ENCODE measurements around the gene CAPN10.

CAPN10 gene

DNA sequence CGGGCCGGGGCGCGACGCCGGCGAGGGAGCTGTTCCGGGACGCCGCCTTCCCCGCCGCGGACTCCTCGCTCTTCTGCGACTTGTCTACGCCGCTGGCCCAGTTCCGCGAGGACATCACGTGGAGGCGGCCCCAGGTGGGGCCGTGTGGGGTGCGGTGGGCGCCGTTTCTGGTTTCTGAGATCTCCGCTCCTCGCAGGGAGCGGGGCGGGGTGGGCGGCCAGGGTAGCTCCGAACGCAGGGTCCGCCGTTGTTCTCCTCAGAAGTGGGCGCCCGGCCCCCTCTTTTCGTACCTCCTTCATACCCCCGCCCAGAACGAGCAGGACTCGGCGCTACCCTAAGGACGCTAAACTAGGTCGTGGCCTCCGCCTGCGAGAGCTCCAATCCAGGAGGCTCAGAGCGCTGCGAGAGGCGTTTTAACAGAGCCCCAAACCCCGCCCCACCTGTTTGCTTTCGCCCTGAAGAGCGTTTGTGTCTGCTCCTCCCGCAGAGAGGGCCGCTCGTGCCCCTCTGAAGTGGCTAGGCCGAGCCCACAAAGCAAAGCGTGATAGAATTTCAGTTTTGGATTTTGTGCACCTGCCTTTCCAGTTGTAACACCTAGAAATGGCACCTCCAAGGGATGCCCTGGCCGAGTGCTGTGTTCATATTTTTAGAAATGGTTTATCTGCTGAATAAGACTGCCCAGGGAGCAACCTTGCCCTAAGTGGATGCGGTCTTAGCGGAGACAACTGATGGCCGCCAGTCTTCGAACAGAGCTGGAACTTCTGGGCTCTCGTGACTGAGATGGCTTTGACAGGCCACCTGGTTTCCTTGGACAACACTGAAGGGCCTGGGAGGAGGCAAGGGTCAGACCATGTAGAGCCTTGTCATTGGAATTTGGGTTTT, 626 bp downstream of the CAPN10 start:
- TF ChIP-seq CREB1 (IDR thresholded peaks at IDR 0.05; ENCODE audit: low read depth) = no peak
- TF ChIP-seq, protein P1, sequence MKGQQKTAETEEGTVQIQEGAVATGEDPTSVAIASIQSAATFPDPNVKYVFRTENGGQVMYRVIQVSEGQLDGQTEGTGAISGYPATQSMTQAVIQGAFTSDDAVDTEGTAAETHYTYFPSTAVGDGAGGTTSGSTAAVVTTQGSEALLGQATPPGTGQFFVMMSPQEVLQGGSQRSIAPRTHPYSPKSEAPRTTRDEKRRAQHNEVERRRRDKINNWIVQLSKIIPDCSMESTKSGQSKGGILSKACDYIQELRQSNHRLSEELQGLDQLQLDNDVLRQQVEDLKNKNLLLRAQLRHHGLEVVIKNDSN (IDR thresholded peaks at IDR 0.05) = peak; percentile 55; the same call in 1 of the 2 replicates
- TF ChIP-seq, protein P2, sequence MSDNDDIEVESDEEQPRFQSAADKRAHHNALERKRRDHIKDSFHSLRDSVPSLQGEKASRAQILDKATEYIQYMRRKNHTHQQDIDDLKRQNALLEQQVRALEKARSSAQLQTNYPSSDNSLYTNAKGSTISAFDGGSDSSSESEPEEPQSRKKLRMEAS (IDR thresholded peaks at IDR 0.05) = peak; percentile 44; the same call in 1 of the 2 replicates

DNA sequence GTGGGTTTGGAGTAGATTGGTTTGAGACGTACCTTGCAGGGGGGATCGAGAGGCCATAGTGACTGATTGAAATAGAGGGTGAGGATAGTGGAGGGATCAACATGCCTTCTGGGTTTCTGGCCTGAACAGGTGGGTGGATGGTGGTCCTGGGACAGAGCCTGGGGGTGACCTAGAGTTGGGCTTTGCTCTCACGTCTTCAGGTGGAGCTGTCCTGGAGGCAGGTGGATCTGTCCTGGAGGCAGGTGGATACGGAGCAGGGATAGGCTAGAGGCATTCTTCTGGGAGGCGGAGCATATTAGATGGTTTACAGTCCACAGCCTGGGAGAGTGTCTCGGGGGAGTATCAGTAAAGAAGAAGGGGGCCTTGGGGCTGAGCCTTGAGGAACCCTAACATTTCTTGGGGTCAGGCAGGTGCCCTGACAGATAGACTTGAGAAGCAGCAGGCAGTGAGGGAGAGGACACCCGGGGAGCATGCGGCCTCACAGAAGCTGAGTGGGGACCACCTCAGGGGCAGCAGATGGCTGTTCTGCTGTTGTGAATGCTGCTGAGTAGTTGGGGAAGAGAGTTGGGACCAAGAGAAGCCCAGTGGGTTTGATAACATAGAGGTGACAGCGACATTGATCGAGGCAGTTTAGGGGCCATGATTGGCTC, 1.6 kb downstream of the CAPN10 start:
- no peak for TF ChIP-seq ZBTB7A (IDR thresholded peaks at IDR 0.05; ENCODE audit: low read depth)
- no peak for TF ChIP-seq TAF1 (IDR thresholded peaks at IDR 0.05; ENCODE audit: low read depth)
- TF ChIP-seq NFIC (IDR thresholded peaks at IDR 0.05) = no peak
- TF ChIP-seq, protein P3, sequence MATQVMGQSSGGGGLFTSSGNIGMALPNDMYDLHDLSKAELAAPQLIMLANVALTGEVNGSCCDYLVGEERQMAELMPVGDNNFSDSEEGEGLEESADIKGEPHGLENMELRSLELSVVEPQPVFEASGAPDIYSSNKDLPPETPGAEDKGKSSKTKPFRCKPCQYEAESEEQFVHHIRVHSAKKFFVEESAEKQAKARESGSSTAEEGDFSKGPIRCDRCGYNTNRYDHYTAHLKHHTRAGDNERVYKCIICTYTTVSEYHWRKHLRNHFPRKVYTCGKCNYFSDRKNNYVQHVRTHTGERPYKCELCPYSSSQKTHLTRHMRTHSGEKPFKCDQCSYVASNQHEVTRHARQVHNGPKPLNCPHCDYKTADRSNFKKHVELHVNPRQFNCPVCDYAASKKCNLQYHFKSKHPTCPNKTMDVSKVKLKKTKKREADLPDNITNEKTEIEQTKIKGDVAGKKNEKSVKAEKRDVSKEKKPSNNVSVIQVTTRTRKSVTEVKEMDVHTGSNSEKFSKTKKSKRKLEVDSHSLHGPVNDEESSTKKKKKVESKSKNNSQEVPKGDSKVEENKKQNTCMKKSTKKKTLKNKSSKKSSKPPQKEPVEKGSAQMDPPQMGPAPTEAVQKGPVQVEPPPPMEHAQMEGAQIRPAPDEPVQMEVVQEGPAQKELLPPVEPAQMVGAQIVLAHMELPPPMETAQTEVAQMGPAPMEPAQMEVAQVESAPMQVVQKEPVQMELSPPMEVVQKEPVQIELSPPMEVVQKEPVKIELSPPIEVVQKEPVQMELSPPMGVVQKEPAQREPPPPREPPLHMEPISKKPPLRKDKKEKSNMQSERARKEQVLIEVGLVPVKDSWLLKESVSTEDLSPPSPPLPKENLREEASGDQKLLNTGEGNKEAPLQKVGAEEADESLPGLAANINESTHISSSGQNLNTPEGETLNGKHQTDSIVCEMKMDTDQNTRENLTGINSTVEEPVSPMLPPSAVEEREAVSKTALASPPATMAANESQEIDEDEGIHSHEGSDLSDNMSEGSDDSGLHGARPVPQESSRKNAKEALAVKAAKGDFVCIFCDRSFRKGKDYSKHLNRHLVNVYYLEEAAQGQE (IDR thresholded peaks at IDR 0.05; ENCODE audit: low read depth) = no peak
- TF ChIP-seq RAD21 (IDR thresholded peaks at IDR 0.05; ENCODE audit: low read depth) = no peak
- no peak for TF ChIP-seq EP300 (IDR thresholded peaks at IDR 0.05; ENCODE audit: borderline replicate concordance)
- no peak for TF ChIP-seq FOXM1 (IDR thresholded peaks at IDR 0.05; ENCODE audit: borderline replicate concordance, low read depth)
- no peak for TF ChIP-seq TEAD4 (IDR thresholded peaks at IDR 0.05)
- TF ChIP-seq EGR1 (IDR thresholded peaks at IDR 0.05) = no peak
- TF ChIP-seq, protein P1 (IDR thresholded peaks at IDR 0.05) = no peak

DNA sequence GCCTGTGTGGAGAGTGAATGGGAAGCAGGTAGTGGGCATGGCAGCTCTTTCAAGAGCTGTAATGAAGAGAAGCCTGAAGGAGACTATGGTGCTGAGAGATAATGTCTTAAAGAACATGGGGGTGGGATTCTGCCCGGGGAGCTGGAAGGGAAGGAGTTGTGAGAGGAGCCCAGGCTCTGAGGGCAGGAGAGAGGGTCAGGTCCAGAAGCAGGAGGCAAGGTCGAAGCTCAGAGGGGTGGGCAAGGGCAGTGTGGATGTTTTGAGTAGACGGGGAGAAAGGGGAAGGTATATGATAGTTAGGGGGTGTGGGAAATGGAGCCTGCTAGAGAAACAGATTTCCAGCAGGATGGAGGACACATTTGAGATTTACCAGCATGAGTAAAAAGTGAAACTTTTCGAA, 2.1 kb downstream of the CAPN10 start:
- TF ChIP-seq YY1 (IDR thresholded peaks at IDR 0.05; ENCODE audit: low read depth) = no peak

DNA sequence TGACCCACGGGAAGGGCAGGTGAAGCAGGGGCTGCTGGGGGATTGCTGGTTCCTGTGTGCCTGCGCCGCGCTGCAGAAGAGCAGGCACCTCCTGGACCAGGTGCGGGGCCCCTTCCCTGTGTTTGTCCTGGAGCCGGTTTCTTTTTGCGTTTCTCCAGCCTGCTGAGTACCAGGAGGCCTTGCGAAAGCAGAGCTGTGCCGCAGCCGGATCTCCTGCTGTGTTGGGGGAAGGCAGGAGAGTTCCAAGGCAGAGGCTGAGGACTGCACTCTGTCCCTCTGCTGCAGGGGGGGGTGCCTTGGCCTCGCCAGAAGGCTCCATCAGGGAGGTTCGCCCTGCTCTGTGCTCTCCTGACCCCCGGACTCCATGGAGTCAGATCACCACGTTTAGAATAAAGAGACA, 2.8 kb downstream of the CAPN10 start:
- TF ChIP-seq TAF1 (IDR thresholded peaks at IDR 0.05; ENCODE audit: low read depth) (no peak), TCF12 (IDR thresholded peaks at IDR 0.05; ENCODE audit: low read depth) (no peak)

DNA sequence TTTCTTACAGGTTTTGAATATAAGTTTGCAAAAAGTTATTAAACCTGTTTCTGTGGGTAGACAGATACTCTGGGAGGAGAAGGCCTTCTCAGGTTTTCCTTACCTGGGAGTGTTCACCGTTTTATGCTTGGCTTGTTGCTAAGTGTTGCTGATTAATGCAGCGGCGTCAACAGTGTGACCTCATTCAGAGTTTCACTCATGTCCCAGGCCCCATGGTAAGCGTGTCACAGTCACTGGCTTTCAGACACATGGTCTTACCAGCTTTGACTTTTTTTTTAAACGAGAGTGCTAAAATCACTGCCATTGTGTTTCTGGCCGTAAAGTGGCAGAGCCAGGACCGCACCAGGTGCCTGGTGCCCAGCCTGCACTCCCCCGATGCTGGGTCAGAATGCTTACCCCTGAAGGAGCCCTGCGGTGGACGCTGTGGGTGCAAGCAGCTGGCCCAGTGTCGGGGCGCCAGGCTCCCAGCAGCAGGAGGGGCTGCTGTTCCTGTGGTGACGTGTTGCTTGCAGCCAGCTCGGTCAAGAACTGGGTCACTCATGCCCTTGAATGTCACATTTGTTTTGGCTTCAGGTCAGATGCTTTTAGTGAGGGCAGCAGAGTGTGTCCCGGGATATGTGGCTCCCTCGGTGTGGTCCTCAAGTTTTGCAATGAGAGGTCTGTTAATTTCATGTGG, 3.5 kb downstream of the CAPN10 start:
- TF ChIP-seq TCF12 (IDR thresholded peaks at IDR 0.05; ENCODE audit: low read depth) (no peak), TEAD4 (IDR thresholded peaks at IDR 0.05) (no peak)
- TF ChIP-seq, protein P1 (IDR thresholded peaks at IDR 0.05) = no peak
- TF ChIP-seq, protein P3 (IDR thresholded peaks at IDR 0.05; ENCODE audit: low read depth) = no peak

DNA sequence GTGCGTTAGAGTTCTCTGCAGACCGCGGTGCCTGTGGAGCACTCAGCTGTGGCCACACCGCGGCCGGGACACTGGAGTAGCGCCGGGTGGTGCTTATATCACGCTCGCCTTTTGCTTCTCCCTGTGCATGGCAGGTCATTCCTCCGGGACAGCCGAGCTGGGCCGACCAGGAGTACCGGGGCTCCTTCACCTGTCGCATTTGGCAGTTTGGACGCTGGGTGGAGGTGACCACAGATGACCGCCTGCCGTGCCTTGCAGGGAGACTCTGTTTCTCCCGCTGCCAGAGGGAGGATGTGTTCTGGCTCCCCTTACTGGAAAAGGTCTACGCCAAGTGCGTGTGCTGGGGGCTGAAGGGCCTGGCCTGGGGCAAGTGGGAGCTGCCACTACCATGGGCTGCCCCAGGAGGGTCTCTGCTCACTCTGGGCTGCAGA, 4.2 kb downstream of the CAPN10 start:
- TF ChIP-seq TAF1 (IDR thresholded peaks at IDR 0.05; ENCODE audit: low read depth) (no peak), ZBTB7A (IDR thresholded peaks at IDR 0.05; ENCODE audit: low read depth) (no peak), EGR1 (IDR thresholded peaks at IDR 0.05) (no peak), TCF12 (IDR thresholded peaks at IDR 0.05; ENCODE audit: low read depth) (no peak), TEAD4 (IDR thresholded peaks at IDR 0.05) (no peak), YY1 (IDR thresholded peaks at IDR 0.05; ENCODE audit: low read depth) (no peak), FOXM1 (IDR thresholded peaks at IDR 0.05; ENCODE audit: borderline replicate concordance, low read depth) (no peak), CEBPB (IDR thresholded peaks at IDR 0.05) (no peak), NFIC (IDR thresholded peaks at IDR 0.05) (no peak), EP300 (IDR thresholded peaks at IDR 0.05; ENCODE audit: borderline replicate concordance) (no peak), CREB1 (IDR thresholded peaks at IDR 0.05; ENCODE audit: low read depth) (no peak), RAD21 (IDR thresholded peaks at IDR 0.05; ENCODE audit: low read depth) (no peak)
- TF ChIP-seq, protein P3 (IDR thresholded peaks at IDR 0.05; ENCODE audit: low read depth) = no peak
- TF ChIP-seq, protein P1 (IDR thresholded peaks at IDR 0.05) = no peak
- TF ChIP-seq, protein P2 (IDR thresholded peaks at IDR 0.05) = no peak

Measured in Ishikawa (cell line).